Tibial nerve (tissue), 4 donors: ENCODE results near the gene NTM.

Source experiments
- EP300 ChIP-seq, 2 donors: sonication (generic); formaldehyde crosslinking; IDR thresholded peaks; one replicate each; pipeline ENCODE4 v1.6.1; 2017; ENCODE audit warnings: antibody characterized with exemption in 2 of 2, mild to moderate bottlenecking in 1 of 2
- POLR2A ChIP-seq, 2 donors: fragments of 450-650 bp; IDR thresholded peaks; one replicate each; pipeline ENCODE4 v1.6.1; 2017; ENCODE audit warnings: antibody characterized with exemption in 2 of 2, mild to moderate bottlenecking in 2 of 2, moderate library complexity in 2 of 2
- TF ChIP-seq, protein P1 (sequence below), 5 experiments: fragments of 200-600 bp in 3 of 5; fragments of 450-650 bp in 2 of 5; sonication (generic) in 3 of 5; IDR thresholded peaks; one replicate each; pipeline ENCODE4 v1.5.1; 2016 to 2019; ENCODE audit warnings: antibody characterized with exemption in 5 of 5, mild to moderate bottlenecking in 3 of 5, moderate library complexity in 2 of 5

DNA sequence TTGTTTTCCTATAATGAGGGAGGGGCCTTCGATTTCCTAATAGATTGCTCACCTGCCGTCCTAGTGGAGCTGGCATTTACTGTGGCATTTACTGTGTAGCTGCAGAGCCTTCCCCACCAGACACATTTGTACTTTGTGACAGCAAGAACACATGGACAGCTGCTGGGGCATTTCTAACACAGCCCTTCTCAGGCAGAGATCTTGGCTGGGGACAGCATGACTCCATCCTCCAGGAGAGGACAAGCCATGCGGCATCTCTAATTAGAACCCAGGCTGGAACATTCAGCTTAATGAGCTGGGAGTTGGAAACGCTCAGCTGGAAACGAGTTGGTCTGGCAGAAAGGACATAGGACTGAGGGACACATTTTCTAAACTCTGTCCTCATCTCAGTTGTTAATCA lies 887.5 kb downstream of the NTM start:
- TF ChIP-seq, protein P1, sequence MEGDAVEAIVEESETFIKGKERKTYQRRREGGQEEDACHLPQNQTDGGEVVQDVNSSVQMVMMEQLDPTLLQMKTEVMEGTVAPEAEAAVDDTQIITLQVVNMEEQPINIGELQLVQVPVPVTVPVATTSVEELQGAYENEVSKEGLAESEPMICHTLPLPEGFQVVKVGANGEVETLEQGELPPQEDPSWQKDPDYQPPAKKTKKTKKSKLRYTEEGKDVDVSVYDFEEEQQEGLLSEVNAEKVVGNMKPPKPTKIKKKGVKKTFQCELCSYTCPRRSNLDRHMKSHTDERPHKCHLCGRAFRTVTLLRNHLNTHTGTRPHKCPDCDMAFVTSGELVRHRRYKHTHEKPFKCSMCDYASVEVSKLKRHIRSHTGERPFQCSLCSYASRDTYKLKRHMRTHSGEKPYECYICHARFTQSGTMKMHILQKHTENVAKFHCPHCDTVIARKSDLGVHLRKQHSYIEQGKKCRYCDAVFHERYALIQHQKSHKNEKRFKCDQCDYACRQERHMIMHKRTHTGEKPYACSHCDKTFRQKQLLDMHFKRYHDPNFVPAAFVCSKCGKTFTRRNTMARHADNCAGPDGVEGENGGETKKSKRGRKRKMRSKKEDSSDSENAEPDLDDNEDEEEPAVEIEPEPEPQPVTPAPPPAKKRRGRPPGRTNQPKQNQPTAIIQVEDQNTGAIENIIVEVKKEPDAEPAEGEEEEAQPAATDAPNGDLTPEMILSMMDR (IDR thresholded peaks at IDR 0.05) = no peak
- no peak for TF ChIP-seq POLR2A (IDR thresholded peaks at IDR 0.05)
- no peak for TF ChIP-seq EP300 (IDR thresholded peaks at IDR 0.05)
